Mesangial cell (primary cell): ENCODE measurements around the gene TP53TG3B. TPM values are rescaled to one million over a fixed set of nuclear protein-coding genes. Genes with fewer than 3 reads are reported as not detected.

Source experiments
- total RNA-seq: library from RNA; depleted of rRNA; stranded (reverse); fragments of >200 nt; gene quantifications from 2 replicates; pipeline ENCODE4 v1.2.3, GENCODE V29; 2015

The TP53TG3B gene, protein sequence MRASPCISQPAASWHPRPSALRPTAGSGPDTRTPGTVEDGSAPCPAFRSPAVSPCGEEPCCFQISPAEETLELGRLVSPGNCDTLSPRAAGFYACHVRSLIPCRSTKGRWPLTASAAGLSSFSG
- not detected in 2 replicates for total RNA-seq

DNA sequence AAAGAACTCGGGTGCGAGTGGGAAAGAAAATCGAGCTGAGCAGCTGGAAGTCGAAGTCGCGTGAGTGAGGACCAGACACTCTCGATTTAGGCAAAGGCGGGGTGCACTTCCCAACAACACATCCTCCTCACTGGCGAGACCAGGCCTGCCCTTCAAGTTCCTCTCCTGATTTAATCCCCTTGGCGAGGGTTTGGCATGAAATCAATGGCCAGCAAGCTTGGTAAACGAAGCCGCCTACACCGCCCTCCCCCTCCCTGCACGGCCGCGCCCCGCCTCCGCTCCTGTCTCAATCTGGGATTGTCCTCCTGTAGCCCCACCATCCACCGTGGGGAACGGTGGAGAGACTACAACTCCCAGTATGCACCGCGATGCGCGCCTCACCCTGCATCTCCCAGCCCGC lies at the start of gene TP53TG3B:
TP53TG3B (plus strand) TSS at position 301 of the 400 bp plus-strand sequence; CDS start at position 369, 68 bp downstream.

Other genes starting within 250 kb of the TP53TG3B start
- gene TP53TG3C, start 166.6 kb upstream of the TP53TG3B start, total RNA-seq, result not detected in 2 replicates
- gene TP53TG3E, start 56.5 kb upstream of the TP53TG3B start, total RNA-seq, result not detected in 2 replicates
- gene TP53TG3F, start 98.8 kb downstream of the TP53TG3B start, total RNA-seq, result not detected in 2 replicates